Mesenchymal stem cell (in vitro differentiated cells and primary cell): Measurements from ENCODE around the gene DCTN1.

Experiments
- DNase-seq: peaks from one replicate; pipeline ENCODE4 v3.0.0-alpha.2; 2013
- H2AFZ ChIP-seq: one replicate; pipeline ENCODE4 v1.6.1; 2013; ENCODE audit warnings: low read depth, mild to moderate bottlenecking, control low read depth, inconsistent platforms, low read length, moderate library complexity
- H2AK5ac ChIP-seq: 2 replicates; pipeline ENCODE4 v1.6.1; 2013; ENCODE audit warnings: low read length, moderate library complexity, mild to moderate bottlenecking, inconsistent platforms; ENCODE audit not compliant: severe bottlenecking
- H2BK120ac ChIP-seq: one replicate; pipeline ENCODE4 v1.6.1; 2013; ENCODE audit warnings: low read depth, mild to moderate bottlenecking, inconsistent platforms, low read length, moderate library complexity
- H2BK12ac ChIP-seq, 2 experiments: one replicate each; pipeline ENCODE4 v1.6.1; 2013; ENCODE audit warnings: inconsistent platforms in 2 of 2, low read length in 2 of 2, mild to moderate bottlenecking in 2 of 2, moderate library complexity in 2 of 2, control low read depth in 1 of 2
- H2BK15ac ChIP-seq: one replicate; pipeline ENCODE4 v1.6.1; 2013; ENCODE audit warnings: mild to moderate bottlenecking, low read depth, inconsistent platforms; ENCODE audit not compliant: poor library complexity, severe bottlenecking
- H2BK5ac ChIP-seq: 2 replicates; pipeline ENCODE4 v1.6.1; 2013; ENCODE audit warnings: low read depth, mild to moderate bottlenecking, low read length, control low read depth, inconsistent platforms; ENCODE audit not compliant: poor library complexity, severe bottlenecking
- H3K14ac ChIP-seq, 2 experiments: one replicate each; pipeline ENCODE4 v1.6.1; 2013; ENCODE audit warnings: inconsistent platforms in 2 of 2, low read length in 2 of 2, control low read depth in 1 of 2, mild to moderate bottlenecking in 1 of 2, moderate library complexity in 1 of 2
- H3K18ac ChIP-seq, 2 experiments: one replicate each; pipeline ENCODE4 v1.6.1; 2013; ENCODE audit warnings: inconsistent platforms in 2 of 2, low read length in 2 of 2, control low read depth in 1 of 2, low read depth in 1 of 2, mild to moderate bottlenecking in 1 of 2
- H3K23ac ChIP-seq, 2 experiments: one replicate each; pipeline ENCODE4 v1.6.1; 2013; ENCODE audit warnings: inconsistent platforms in 2 of 2, low read length in 2 of 2, mild to moderate bottlenecking in 2 of 2, moderate library complexity in 2 of 2, control low read depth in 1 of 2
- H3K27ac ChIP-seq: 2 replicates; pipeline ENCODE4 v1.5.1; 2013; ENCODE audit warnings: mild to moderate bottlenecking, moderate library complexity, low read length, control low read depth, inconsistent platforms; ENCODE audit not compliant: poor library complexity, severe bottlenecking
- H3K27me3 ChIP-seq, 2 experiments: 2 replicates each; pipeline versions ENCODE4 v1.6.1 to v1.7.0; 2013; ENCODE audit warnings: low read length in 2 of 2, mild to moderate bottlenecking in 2 of 2, moderate library complexity in 2 of 2, control low read depth in 1 of 2, inconsistent platforms in 1 of 2; ENCODE audit not compliant: control insufficient read depth in 1 of 2, insufficient read depth in 1 of 2
- H3K36me3 ChIP-seq, 2 experiments: 2 replicates each; pipeline versions ENCODE4 v1.6.1 to v1.7.0; 2013; ENCODE audit warnings: low read length in 2 of 2, control low read depth in 1 of 2, inconsistent platforms in 1 of 2, low read depth in 1 of 2, mild to moderate bottlenecking in 1 of 2; ENCODE audit not compliant: insufficient read depth in 2 of 2, control insufficient read depth in 1 of 2
- H3K4ac ChIP-seq, 2 experiments: one replicate each; pipeline ENCODE4 v1.6.1; 2013; ENCODE audit warnings: inconsistent platforms in 2 of 2, low read length in 2 of 2, mild to moderate bottlenecking in 2 of 2, moderate library complexity in 2 of 2, control low read depth in 1 of 2, low read depth in 1 of 2
- H3K4me1 ChIP-seq: 2 replicates; pipeline ENCODE4 v1.6.1; 2013; ENCODE audit warnings: low read depth, low read length, control low read depth; ENCODE audit not compliant: control insufficient read depth, insufficient read depth
- H3K4me2 ChIP-seq: 2 replicates; pipeline ENCODE4 v1.6.1; 2013; ENCODE audit warnings: low read length, mild to moderate bottlenecking, inconsistent platforms; ENCODE audit not compliant: poor library complexity, severe bottlenecking
- H3K4me3 ChIP-seq, 2 experiments: 2 replicates each; pipeline versions ENCODE4 v1.5.1 to v1.7.0; 2013; ENCODE audit warnings: low read length in 2 of 2, mild to moderate bottlenecking in 2 of 2, control low read depth in 1 of 2, low read depth in 1 of 2; ENCODE audit not compliant: insufficient read depth in 1 of 2
- H3K79me1 ChIP-seq: replicated peaks from 2 replicates; pipeline ENCODE4 v1.6.1; 2013; ENCODE audit warnings: mild to moderate bottlenecking, control low read depth, low read length, inconsistent platforms; ENCODE audit not compliant: poor library complexity, severe bottlenecking
- H3K9ac ChIP-seq: 2 replicates; pipeline ENCODE4 v1.7.0; 2013; ENCODE audit warnings: mild to moderate bottlenecking, low read length, moderate library complexity
- H3K9me3 ChIP-seq: 2 replicates; pipeline ENCODE4 v1.7.0; 2013; ENCODE audit warnings: mild to moderate bottlenecking, low read length; ENCODE audit not compliant: control insufficient read depth
- H4K8ac ChIP-seq: one replicate; pipeline ENCODE4 v1.6.1; 2013; ENCODE audit warnings: inconsistent platforms, mild to moderate bottlenecking, low read length, moderate library complexity
- H4K91ac ChIP-seq: one replicate; pipeline ENCODE4 v1.6.1; 2013; ENCODE audit warnings: mild to moderate bottlenecking, low read length, inconsistent platforms
- WGBS: methylation state at CpG from one replicate; pipeline ENCODE4 v1.1.7; 2013; ENCODE audit warnings: mixed read lengths; 5-methylcytosine and 5-hydroxymethylcytosine counted together

The DCTN1 gene

GRCh38 chr2:74407682-74408081, 27.6 kb upstream of the DCTN1 start:
- H3K27me3 ChIP-seq: no peaks in the 10 kb centered on the region
- no peak overlapping the region for H3K27ac ChIP-seq
- H3K4me3 ChIP-seq: no peak overlapping the region
- H3K79me1 ChIP-seq: no peaks in the 10 kb centered on the region
- H3K36me3 ChIP-seq: no peaks in the 10 kb centered on the region
- H2AFZ ChIP-seq: no peak overlapping the region
- no peak for DNase-seq
- no peak overlapping the region for H2AK5ac ChIP-seq
- H3K4me2 ChIP-seq: no peak overlapping the region
- 67% methylated on average over 4 of the region's 5 CpGs for WGBS
- H3K4ac ChIP-seq: no peak overlapping the region
- H2BK120ac ChIP-seq: no peak overlapping the region
- H2BK15ac ChIP-seq: no peak overlapping the region
- H3K18ac ChIP-seq: no peak overlapping the region
- H2BK5ac ChIP-seq: no peak overlapping the region
- H3K23ac ChIP-seq: no peak overlapping the region
- H4K91ac ChIP-seq: no peak overlapping the region
- no peak overlapping the region for H4K8ac ChIP-seq
- H2BK12ac ChIP-seq: no peak overlapping the region
- H3K4me1 ChIP-seq: peaks cover 2% of the 10 kb centered on the region
- no peaks in the 10 kb centered on the region for H3K9me3 ChIP-seq
- no peak overlapping the region for H3K14ac ChIP-seq
- no peak overlapping the region for H3K9ac ChIP-seq

GRCh38 chr2:74406035-74406434, 25.9 kb upstream of the DCTN1 start:
- no peaks in the 10 kb centered on the region for H3K27me3 ChIP-seq
- H3K79me1 ChIP-seq: no peaks in the 10 kb centered on the region
- no peaks in the 10 kb centered on the region for H3K9me3 ChIP-seq
- no peak overlapping the region for H2AK5ac ChIP-seq
- no peak overlapping the region for H4K8ac ChIP-seq
- no peak overlapping the region for H2BK12ac ChIP-seq
- no peak overlapping the region for H3K14ac ChIP-seq
- H3K27ac ChIP-seq: no peak overlapping the region
- H2BK5ac ChIP-seq: no peak overlapping the region
- no peak overlapping the region for H2AFZ ChIP-seq
- no peak overlapping the region for H2BK15ac ChIP-seq
- H3K18ac ChIP-seq: no peak overlapping the region
- no peak for DNase-seq
- no peak overlapping the region for H3K4ac ChIP-seq
- H3K4me3 ChIP-seq: no peak overlapping the region
- H3K4me2 ChIP-seq: no peak overlapping the region
- H2BK120ac ChIP-seq: no peak overlapping the region
- H3K9ac ChIP-seq: no peak overlapping the region
- H3K4me1 ChIP-seq: peaks cover 2% of the 10 kb centered on the region
- no peaks in the 10 kb centered on the region for H3K36me3 ChIP-seq
- no peak overlapping the region for H4K91ac ChIP-seq
- no peak overlapping the region for H3K23ac ChIP-seq

- Histone ChIP-seq H4K8ac (no peak overlapping the region), H3K4me1 (peaks cover under 1% of the 10 kb centered on the region), H3K27ac (no peak overlapping the region), H2BK5ac (no peak overlapping the region), H3K4me3 (no peak overlapping the region), H3K36me3 (no peaks in the 10 kb centered on the region), H3K4ac (no peak overlapping the region), H3K9ac (no peak overlapping the region), H3K4me2 (no peak overlapping the region), H3K79me1 (no peaks in the 10 kb centered on the region), H3K18ac (no peak overlapping the region), H3K9me3 (no peaks in the 10 kb centered on the region), H3K14ac (no peak overlapping the region), H2BK12ac (no peak overlapping the region), H2AK5ac (no peak overlapping the region), H3K23ac (no peak overlapping the region), H2BK120ac (no peak overlapping the region), H3K27me3 (no peaks in the 10 kb centered on the region), H4K91ac (no peak overlapping the region), H2AFZ (no peak overlapping the region), H2BK15ac (no peak overlapping the region)
- WGBS: 63% methylated on average over 1 of the region's 2 CpGs
- DNase-seq: no peak
These were observed 21.8 kb upstream of the DCTN1 start for GRCh38 chr2:74401891-74402290.

- Histone ChIP-seq H3K9me3 (no peaks in the 10 kb centered on the region), H2BK12ac (no peak overlapping the region), H2BK5ac (no peak overlapping the region), H3K18ac (no peak overlapping the region), H2BK120ac (no peak overlapping the region), H3K4ac (no peak overlapping the region), H3K27ac (no peak overlapping the region), H4K91ac (no peak overlapping the region), H3K4me2 (no peak overlapping the region), H3K9ac (no peak overlapping the region), H3K27me3 (no peaks in the 10 kb centered on the region), H2BK15ac (no peak overlapping the region), H3K4me3 (no peak overlapping the region), H3K14ac (no peak overlapping the region), H3K79me1 (no peaks in the 10 kb centered on the region), H2AK5ac (no peak overlapping the region), H3K4me1 (no peaks in the 10 kb centered on the region), H4K8ac (no peak overlapping the region), H2AFZ (no peak overlapping the region), H3K36me3 (no peaks in the 10 kb centered on the region), H3K23ac (no peak overlapping the region)
- DNase-seq: peak; percentile 32
These were observed 19.7 kb upstream of the DCTN1 start for GRCh38 chr2:74399785-74400184.
